HEK293T (cell line): ENCODE data around the gene BICDL1.

Source experiments
- CTCF ChIA-PET: fragments of 350-600 bp; formaldehyde crosslinking; extraction: SDS; loops from one replicate; lab custom pipeline; 2021; ENCODE audit warnings: antibody characterized with exemption, inconsistent platforms; lab: Yijun Ruan, JAX
- POLR2A ChIA-PET: fragments of 350-600 bp; formaldehyde crosslinking; extraction: SDS; loops from one replicate; lab custom pipeline; 2020; ENCODE audit warnings: antibody characterized with exemption, inconsistent platforms; lab: Yijun Ruan, JAX
- DNase-seq: peaks from one replicate; pipeline ENCODE4 v3.0.0; 2012; ENCODE audit warnings: mixed read lengths; ENCODE audit errors: extremely low spot score
- ARNT ChIP-seq: fragments of 450-650 bp; IDR thresholded peaks from 2 replicates; pipeline ENCODE4 v1.6.1; 2017; ENCODE audit warnings: mild to moderate bottlenecking
- BHLHE40 ChIP-seq: fragments of 450-650 bp; IDR thresholded peaks from 2 replicates; pipeline ENCODE4 v1.6.1; 2016; ENCODE audit warnings: mild to moderate bottlenecking, moderate library complexity, borderline replicate concordance
- CTBP1 ChIP-seq: fragments of 450-650 bp; IDR thresholded peaks from 2 replicates; pipeline ENCODE4 v1.6.1; 2016; ENCODE audit warnings: borderline replicate concordance
- ELF4 ChIP-seq: fragments of 450-650 bp; IDR thresholded peaks from 2 replicates; pipeline ENCODE4 v1.6.1; 2017; ENCODE audit warnings: antibody characterized with exemption
- FOXA1 ChIP-seq: fragments of 450-650 bp; IDR thresholded peaks from 2 replicates; pipeline ENCODE4 v1.6.1; 2016; ENCODE audit warnings: mild to moderate bottlenecking
- FOXK2 ChIP-seq: fragments of 450-650 bp; IDR thresholded peaks from 2 replicates; pipeline ENCODE4 v1.6.1; 2016; ENCODE audit warnings: mild to moderate bottlenecking
- FOXM1 ChIP-seq: fragments of 450-650 bp; IDR thresholded peaks from 2 replicates; pipeline ENCODE4 v1.6.1; 2017; ENCODE audit warnings: mild to moderate bottlenecking, borderline replicate concordance
- HDGF ChIP-seq: fragments of 450-650 bp; IDR thresholded peaks from 2 replicates; pipeline ENCODE4 v1.6.1; 2017; ENCODE audit warnings: antibody characterized with exemption, borderline replicate concordance
- L3MBTL2 ChIP-seq: fragments of 450-650 bp; conservative IDR thresholded peaks from 2 replicates; pipeline ENCODE4 v1.6.1; 2016; ENCODE audit warnings: mild to moderate bottlenecking
- LEF1 ChIP-seq: fragments of 450-650 bp; IDR thresholded peaks from 2 replicates; pipeline ENCODE4 v1.6.1; 2017; ENCODE audit warnings: mild to moderate bottlenecking, borderline replicate concordance
- NFRKB ChIP-seq: fragments of 450-650 bp; IDR thresholded peaks from 2 replicates; pipeline ENCODE4 v1.6.1; 2016; ENCODE audit warnings: mild to moderate bottlenecking, moderate library complexity
- PKNOX1 ChIP-seq: fragments of 450-650 bp; IDR thresholded peaks from 2 replicates; pipeline ENCODE4 v1.6.1; 2016
- SP1 ChIP-seq: fragments of 450-650 bp; IDR thresholded peaks from 2 replicates; pipeline ENCODE4 v1.6.1; 2017
- SUZ12 ChIP-seq: fragments of 450-650 bp; IDR thresholded peaks from 2 replicates; pipeline ENCODE4 v1.6.1; 2016; ENCODE audit warnings: mild to moderate bottlenecking
- TARDBP ChIP-seq: fragments of 450-650 bp; IDR thresholded peaks from 2 replicates; pipeline ENCODE4 v1.6.1; 2016
- ZNF384 ChIP-seq: fragments of 450-650 bp; IDR thresholded peaks from 2 replicates; pipeline ENCODE4 v1.6.1; 2016

BICDL1 gene

GRCh38 chr12:120106151-120106550 lies 117.1 kb downstream of the BICDL1 start:
- DNase-seq: no peak
- no peak for TF ChIP-seq FOXM1
- TF ChIP-seq PKNOX1: no peak
- no peak for TF ChIP-seq LEF1
- no peak for TF ChIP-seq TARDBP
- TF ChIP-seq HDGF: no peak
- TF ChIP-seq L3MBTL2: no peak
- TF ChIP-seq BHLHE40: no peak
- no peak for TF ChIP-seq ELF4
- no peak for TF ChIP-seq SUZ12
- no peak for TF ChIP-seq CTBP1
- TF ChIP-seq ZNF384: no peak
- TF ChIP-seq FOXK2: no peak
- TF ChIP-seq ARNT: no peak
- no peak for TF ChIP-seq FOXA1
- no peak for TF ChIP-seq NFRKB
- no peak for TF ChIP-seq SP1
- ChIA-PET POLR2A (interaction anchor here (2.1 kb wide), 1 partner anchor 10 kb away, joined by 15 read pairs; the partner anchor contains the start of gene RAB35), CTCF (no interaction called here)

- TF ChIP-seq SUZ12 (no peak), SP1 (no peak), ZNF384 (no peak), FOXA1 (no peak), NFRKB (no peak), HDGF (no peak), FOXM1 (no peak), ELF4 (no peak), ARNT (no peak)
- no peak for DNase-seq
- ChIA-PET POLR2A (no interaction called here), CTCF (interaction anchor here (0.6 kb wide), 1 partner anchor 18 kb away, joined by 5 read pairs; no protein-coding TSS in a partner anchor)
Measured at GRCh38 chr12:120109570-120110267, 120.7 kb downstream of the BICDL1 start.

GRCh38 chr12:120110550-120111501 lies 121.8 kb downstream of the BICDL1 start:
- CTCF ChIA-PET: interaction anchor here (1.0 kb wide), 1 partner anchor 24 kb away, joined by 3 read pairs; no protein-coding TSS in a partner anchor
- POLR2A ChIA-PET: interaction anchor here (1.8 kb wide), 1 partner anchor 90 kb away, joined by 6 read pairs; the partner anchor contains the start of gene RPLP0
- DNase-seq: no peak
- no peak for TF ChIP-seq PKNOX1
- no peak for TF ChIP-seq FOXK2
- TF ChIP-seq FOXA1: no peak

- CTCF ChIA-PET: no interaction called here
- no peak for DNase-seq
- TF ChIP-seq CTBP1: no peak
- no peak for TF ChIP-seq HDGF
- TF ChIP-seq L3MBTL2: no peak
- no peak for TF ChIP-seq TARDBP
- TF ChIP-seq FOXM1: no peak
- no peak for TF ChIP-seq LEF1
- no peak for TF ChIP-seq BHLHE40
- TF ChIP-seq ARNT: no peak
- TF ChIP-seq NFRKB: no peak
- no peak for TF ChIP-seq FOXA1
- POLR2A ChIA-PET: interaction anchor here (1.0 to 2.5 kb wide), 3 partner anchors 10 to 86 kb away, joined by 3 to 15 read pairs (median 4); partner anchors contain the start of gene RPLP0
Measured at GRCh38 chr12:120115066-120115465, 126.0 kb downstream of the BICDL1 start.

GRCh38 chr12:120115692-120116440 lies 126.8 kb downstream of the BICDL1 start:
- POLR2A ChIA-PET: interaction anchor here (0.6 to 4.0 kb wide), 9 partner anchors 10 to 85 kb away, joined by 3 to 42 read pairs (median 4); partner anchors contain the start of gene RPLP0

GRCh38 chr12:120116441-120116791 lies 127.4 kb downstream of the BICDL1 start, which contains the start of gene RAB35:
TSS of gene RAB35 (minus strand) at chr12:120116753. CDS start at chr12:120116650, 103 bp downstream.
- TF ChIP-seq FOXA1 (no peak), CTBP1 (no peak), BHLHE40 (no peak), SP1 (no peak), HDGF (no peak), FOXM1 (no peak), FOXK2 (no peak), PKNOX1 (no peak), TARDBP (no peak), ELF4 (no peak), LEF1 (no peak), ZNF384 (no peak), NFRKB (no peak), ARNT (no peak)
- no peak for DNase-seq
- POLR2A ChIA-PET: interaction anchor here (0.6 to 4.0 kb wide), 10 partner anchors 10 to 175 kb away, joined by 3 to 42 read pairs (median 4); partner anchors contain the start of gene RPLP0
- CTCF ChIA-PET: no interaction called here

More at GRCh38 chr12:120115692-120116440, 126.8 kb downstream of the BICDL1 start:
- peak; percentile 67 for DNase-seq
- CTCF ChIA-PET: no interaction called here
- TF ChIP-seq ARNT: no peak
- no peak for TF ChIP-seq HDGF
- no peak for TF ChIP-seq L3MBTL2
- TF ChIP-seq ELF4: no peak
- no peak for TF ChIP-seq SUZ12
- TF ChIP-seq CTBP1: no peak
- no peak for TF ChIP-seq FOXK2
- no peak for TF ChIP-seq FOXM1
- TF ChIP-seq TARDBP: no peak
